HepG2 (cell line): ENCODE data around the gene SYMPK. TPM values are rescaled to one million over a fixed set of nuclear protein-coding genes. Genes with fewer than 3 reads are reported as not detected.

Experiments
- ATAC-seq: fragments of 200-7000 bp; cut with Tn5 transposase; 3 replicates; pipeline ENCODE4 v1.9.1; 2020; ENCODE audit warnings: mild to moderate bottlenecking, moderate library complexity
- BruUV-seq: library from RNA; stranded (reverse); fragments of 400-500 nt; replicated peaks from 2 replicates; lab custom pipeline; 2021; lab: Mats Ljungman, UMichigan
- CTCF ChIA-PET: fragments of 300-600 bp; formaldehyde crosslinking; extraction: SDS; loops from one replicate; lab custom pipeline; 2021; ENCODE audit warnings: low total read pairs, inconsistent platforms, low intra/inter-chr PET ratio; lab: Yijun Ruan, JAX
- POLR2A ChIA-PET: fragments of 350-600 bp; sonication (Branson Sonifier 250); formaldehyde crosslinking; loops from one replicate; lab custom pipeline; 2020; ENCODE audit warnings: antibody characterized with exemption, inconsistent platforms; lab: Yijun Ruan, JAX
- DNase-seq: peaks from one replicate; pipeline ENCODE4 v3.0.0-alpha.2; 2015; ENCODE audit warnings: low spot score
- FAIRE-seq: peaks from 3 replicates; lab custom pipeline; 2011; peaks lifted over from hg19 to GRCh38; lab: Jason Lieb, UNC
- H2AFZ ChIP-seq: one replicate; pipeline ENCODE4 v1.6.1; 2011; ENCODE audit warnings: low read length, inconsistent platforms
- H3K27ac ChIP-seq: fragments of 300-600 bp; 3 replicates; pipeline ENCODE4 v1.8.0; 2011; ENCODE audit warnings: mixed run types, mild to moderate bottlenecking, mixed read lengths, low read length, inconsistent platforms; ENCODE audit not compliant: insufficient read depth; ENCODE audit errors: extremely low read length
- H3K27me3 ChIP-seq, 2 experiments: fragments of 200-600 bp in 1 of 2; 2 replicates in 1 of 2; 3 replicates in 1 of 2; pipeline versions ENCODE4 v1.6.0 to v1.8.0; 2011; ENCODE audit warnings: low read length in 2 of 2, mild to moderate bottlenecking in 2 of 2, moderate library complexity in 2 of 2, inconsistent platforms in 1 of 2; ENCODE audit not compliant: insufficient read depth in 2 of 2, control insufficient read depth in 1 of 2
- H3K36me3 ChIP-seq, 2 experiments: fragments of 200-600 bp in 1 of 2; replicated peaks in 1 of 2; 2 replicates in 1 of 2; 3 replicates in 1 of 2; pipeline versions ENCODE4 v1.5.1 to v1.8.0; 2011; ENCODE audit warnings: low read length in 2 of 2, inconsistent platforms in 1 of 2; ENCODE audit not compliant: insufficient read depth in 2 of 2, control insufficient read depth in 1 of 2
- H3K4me1 ChIP-seq: 2 replicates; pipeline ENCODE4 v1.5.1; 2012; ENCODE audit warnings: low read length, inconsistent platforms; ENCODE audit not compliant: insufficient read depth
- H3K4me2 ChIP-seq: 2 replicates; pipeline ENCODE4 v1.6.0; 2011; ENCODE audit warnings: low read depth, low read length, inconsistent platforms
- H3K4me3 ChIP-seq, 3 experiments: fragments of 200-600 bp in 1 of 3; sonication (generic), shearing (Covaris generic) in 1 of 3; replicated peaks in 1 of 3; 2 replicates each; pipeline ENCODE4 v1.5.1; 2011 to 2016; ENCODE audit warnings: low read length in 3 of 3, inconsistent platforms in 2 of 3, low read depth in 2 of 3, mild to moderate bottlenecking in 2 of 3, control low read depth in 1 of 3, mixed read lengths in 1 of 3; ENCODE audit not compliant: insufficient read depth in 1 of 3
- H3K79me2 ChIP-seq: one replicate; pipeline ENCODE4 v1.6.1; 2011; ENCODE audit warnings: low read length, inconsistent platforms; ENCODE audit not compliant: insufficient read depth
- H3K9ac ChIP-seq: 2 replicates; pipeline ENCODE4 v1.6.0; 2011; ENCODE audit warnings: mild to moderate bottlenecking, low read depth, low read length, inconsistent platforms; ENCODE audit not compliant: insufficient read depth
- H3K9me3 ChIP-seq: 2 replicates; pipeline ENCODE4 v1.5.1; 2012; ENCODE audit warnings: mild to moderate bottlenecking, low read length
- H4K20me1 ChIP-seq: 2 replicates; pipeline ENCODE4 v1.6.0; 2011; ENCODE audit warnings: inconsistent platforms, mild to moderate bottlenecking, low read length, moderate library complexity; ENCODE audit not compliant: insufficient read depth
- CBX5 ChIP-seq: sonication (generic); formaldehyde crosslinking; IDR thresholded peaks from 2 replicates; pipeline ENCODE4 v1.4.0; 2020; ENCODE audit warnings: missing genetic modification reagents, borderline replicate concordance
- EEA1 ChIP-seq: sonication (generic); formaldehyde crosslinking; IDR thresholded peaks from 2 replicates; pipeline ENCODE4 v1.5.1; 2020; ENCODE audit warnings: mild to moderate bottlenecking, missing genetic modification reagents, borderline replicate concordance
- FOXA3 ChIP-seq: IDR thresholded peaks from 2 replicates; pipeline ENCODE4 v1.6.1; 2016; ENCODE audit warnings: missing genetic modification reagents, missing compliant biosample characterization
- ZNF296 ChIP-seq: sonication (generic); formaldehyde crosslinking; conservative IDR thresholded peaks from 2 replicates; pipeline ENCODE4 v1.5.0; 2020; ENCODE audit warnings: mild to moderate bottlenecking, missing genetic modification reagents
- ZNF468 ChIP-seq: sonication (generic); formaldehyde crosslinking; IDR thresholded peaks from 2 replicates; pipeline ENCODE4 v1.8.0; 2022; ENCODE audit warnings: mild to moderate bottlenecking, moderate library complexity, missing genetic modification reagents
- ZNF546 ChIP-seq: sonication (generic); formaldehyde crosslinking; conservative IDR thresholded peaks from 2 replicates; pipeline ENCODE4 v1.8.1; 2023; ENCODE audit warnings: mild to moderate bottlenecking, missing genetic modification reagents
- ZNF547 ChIP-seq: sonication (generic); formaldehyde crosslinking; IDR thresholded peaks from 2 replicates; pipeline ENCODE4 v1.5.1; 2020; ENCODE audit warnings: mild to moderate bottlenecking, missing genetic modification reagents
- ZNF562 ChIP-seq: sonication (generic); formaldehyde crosslinking; IDR thresholded peaks from 2 replicates; pipeline ENCODE4 v1.8.0; 2022; ENCODE audit warnings: missing genetic modification reagents, borderline replicate concordance
- WGBS: methylation state at CpG from one replicate; pipeline ENCODE4 v1.1.6; 2017; ENCODE audit warnings: low lambda C conversion rate; 5-methylcytosine and 5-hydroxymethylcytosine counted together
- in situ Hi-C: cut with HindIII; loops from 2 replicates; pipeline ENCODE4 v1.10.0; 2017; ENCODE audit warnings: low pct_unique_long_range_greater_than_20kb; ENCODE audit not compliant: extremely low pct_ligation_motif_present
- intact Hi-C: fragments of 100-400 bp; cut with micrococcal nuclease; formaldehyde crosslinking; loops from one replicate; pipeline ENCODE4 v1.10.0; 2022; ENCODE audit not compliant: unreplicated experiment
- polyA plus RNA-seq, 8 experiments: library from polyadenylated mRNA; depleted of rRNA in 3 of 8; stranded (reverse) in 7 of 8; unstranded in 1 of 8; fragments of >200 nt; fragmentation: Illumina TruSeq in 4 of 8; extraction: Trizol in 4 of 8; gene quantifications; 2 replicates each; pipeline versions ENCODE4 v1.2.1 to v1.2.3, GENCODE V29; 2011 to 2016; ENCODE audit warnings: low read depth in 4 of 8, missing spikeins in 1 of 8, mixed read lengths in 1 of 8; ENCODE audit not compliant: insufficient read depth in 1 of 8
- total RNA-seq, 5 experiments: library from RNA; depleted of rRNA; stranded (reverse); fragments of >200 nt; fragmentation: Illumina TruSeq; extraction: Trizol; gene quantifications; 2 replicates each; pipeline ENCODE4 v1.2.3, GENCODE V29; 2016; ENCODE audit warnings: low read depth in 1 of 5
- TF ChIP-seq, protein P1 (sequence below): sonication (generic); formaldehyde crosslinking; IDR thresholded peaks from 2 replicates; pipeline ENCODE4 v1.9.0; 2021; ENCODE audit warnings: missing genetic modification reagents, borderline replicate concordance
- TF ChIP-seq, protein P2 (sequence below): sonication (generic); formaldehyde crosslinking; IDR thresholded peaks from 2 replicates; pipeline ENCODE4 v1.4.0; 2020; ENCODE audit warnings: low read depth, missing genetic modification reagents
- TF ChIP-seq, protein P3 (sequence below): sonication (generic); formaldehyde crosslinking; IDR thresholded peaks from 2 replicates; pipeline ENCODE4 v1.5.0; 2020; ENCODE audit warnings: mild to moderate bottlenecking, missing genetic modification reagents, borderline replicate concordance

Gene SYMPK
- total and polyA plus RNA-seq, 2 of the 13 experiments (the other 11 are each of a cell fraction or from before 2014, with no cell fraction given), result 21.9 to 55.7 TPM

DNA sequence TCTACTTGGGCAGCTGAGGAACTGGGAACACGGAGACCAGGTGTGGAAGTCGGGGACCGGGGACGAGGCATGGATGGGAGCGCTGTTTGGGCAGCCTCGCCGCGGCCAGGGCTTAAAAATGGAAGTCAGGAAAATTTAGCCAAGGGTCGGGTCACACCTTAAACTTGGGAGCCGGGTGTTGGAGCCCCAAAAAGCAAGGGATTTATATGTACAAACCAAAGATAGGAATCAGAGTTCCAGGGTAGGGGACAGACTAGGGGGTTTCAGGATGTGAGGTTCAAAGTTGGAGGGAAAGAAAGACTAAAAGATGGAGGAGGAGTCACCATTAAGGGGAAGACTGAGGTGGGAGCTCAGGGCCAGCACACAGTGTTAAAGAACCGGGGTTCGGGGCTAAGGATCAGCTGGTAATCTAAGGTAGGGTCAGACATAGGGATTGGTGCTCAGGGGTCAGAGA lies 1.7 kb upstream of the SYMPK start (continued):
- TF ChIP-seq ZNF546 (CRISPR knock-in tag) (peak; percentile 68; the same call in 1 of the 2 replicates), ZNF547 (no peak)

DNA sequence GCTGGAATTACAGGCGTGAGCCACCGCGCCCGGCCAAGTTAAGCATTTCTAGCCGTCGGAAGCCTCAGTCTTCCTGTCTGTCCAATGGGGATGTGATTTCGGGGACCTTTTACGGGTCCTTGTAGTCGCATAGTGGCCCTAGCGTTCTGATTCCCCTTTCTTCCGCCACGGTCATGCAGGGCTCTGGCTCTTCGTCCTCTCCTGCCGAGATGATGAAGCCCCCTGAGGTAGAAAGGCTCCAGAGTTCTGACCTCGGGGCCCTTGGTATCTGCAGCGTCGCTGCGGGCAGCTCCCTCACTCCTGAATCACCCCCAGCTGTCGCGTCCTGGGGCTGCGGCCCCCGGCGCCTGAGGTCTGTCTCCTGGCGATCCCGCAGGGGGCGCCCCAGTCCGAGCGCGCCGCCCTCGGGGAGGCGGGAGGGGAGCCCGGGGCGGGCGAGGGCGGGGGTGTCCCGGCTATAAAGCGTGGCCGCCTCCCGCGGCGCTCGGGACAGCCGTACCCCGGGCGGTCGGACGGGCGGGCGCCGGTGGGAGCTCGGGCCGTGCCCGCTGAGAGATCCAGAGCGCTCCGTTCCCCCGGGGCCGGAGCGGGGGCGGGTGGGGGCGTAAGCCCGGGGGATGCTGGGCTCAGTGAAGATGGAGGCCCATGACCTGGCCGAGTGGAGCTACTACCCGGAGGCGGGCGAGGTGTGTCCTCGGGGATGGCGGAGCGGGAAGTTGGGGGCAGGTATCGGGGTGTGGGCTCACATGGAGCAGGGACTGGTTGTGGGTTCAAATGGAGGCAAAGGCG lies 1.1 kb upstream of the SYMPK start, which contains the start of gene FOXA3:
Gene FOXA3 (plus strand): TSS at position 487 of the 789 bp plus-strand sequence. CDS start 131 bp downstream, at position 618.
- in situ Hi-C loops, result no loop called here
- no peaks in the 10 kb centered on the region; a peak in 1 of 5 replicates for H3K27me3 ChIP-seq
- H2AFZ ChIP-seq, result no peak within 1 kb of the TSS
- POLR2A ChIA-PET, result interaction anchor here (0.6 to 13.2 kb wide), 18 partner anchors 9 to 1301 kb away, joined by 3 to 388 read pairs (median 6); partner anchors contain the start of genes CCDC61, DMWD, IRF2BP1 and MYPOP
- peak within 1 kb of the TSS; percentile 57 for H3K27ac ChIP-seq
- 0 out of 2 replicates have a peak, but pooled peaks cover 14% of the 10 kb centered on the region for H4K20me1 ChIP-seq
- H3K9me3 ChIP-seq, result no peaks in the 10 kb centered on the region
- H3K36me3 ChIP-seq, result peaks cover 1 to 7% of the 10 kb centered on the region in 2 experiments; a peak in 3 of 5 replicates
- DNase-seq, result peak; percentile 64
- ATAC-seq, result peak; percentile 80
- 3% methylated on average over 14 of the region's 71 CpGs for WGBS
- peaks cover 51% of the 10 kb centered on the region for H3K4me1 ChIP-seq
- no TSS peak for BruUV-seq
- H3K9ac ChIP-seq, result peak within 1 kb of the TSS; percentile 80
- intact Hi-C loops, result loop anchor here (1.0 kb wide), 3 partner anchors 10 to 47 kb away; no protein-coding TSS in a partner anchor
- H3K4me2 ChIP-seq, result peak within 1 kb of the TSS; percentile 84
- peaks cover 66% of the 10 kb centered on the region for H3K79me2 ChIP-seq
- CTCF ChIA-PET, result interaction anchor here (1.1 to 5.8 kb wide), 2 partner anchors 20 to 47 kb away, joined by 4 to 263 read pairs; partner anchors contain the start of gene IRF2BP1
- FAIRE-seq, result no peak
- peak within 1 kb of the TSS; percentile 90 to 97 (median 92) for H3K4me3 ChIP-seq
- TF ChIP-seq ZNF296 (CRISPR knock-in tag), result no peak
- no peak for TF ChIP-seq ZNF468 (CRISPR knock-in tag)
- TF ChIP-seq FOXA3 (CRISPR knock-in tag), result peak; percentile 30; the same call in 1 of the 2 replicates
- TF ChIP-seq, protein P1, sequence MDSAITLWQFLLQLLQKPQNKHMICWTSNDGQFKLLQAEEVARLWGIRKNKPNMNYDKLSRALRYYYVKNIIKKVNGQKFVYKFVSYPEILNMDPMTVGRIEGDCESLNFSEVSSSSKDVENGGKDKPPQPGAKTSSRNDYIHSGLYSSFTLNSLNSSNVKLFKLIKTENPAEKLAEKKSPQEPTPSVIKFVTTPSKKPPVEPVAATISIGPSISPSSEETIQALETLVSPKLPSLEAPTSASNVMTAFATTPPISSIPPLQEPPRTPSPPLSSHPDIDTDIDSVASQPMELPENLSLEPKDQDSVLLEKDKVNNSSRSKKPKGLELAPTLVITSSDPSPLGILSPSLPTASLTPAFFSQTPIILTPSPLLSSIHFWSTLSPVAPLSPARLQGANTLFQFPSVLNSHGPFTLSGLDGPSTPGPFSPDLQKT (CRISPR knock-in tag), result no peak
- TF ChIP-seq, protein P2, sequence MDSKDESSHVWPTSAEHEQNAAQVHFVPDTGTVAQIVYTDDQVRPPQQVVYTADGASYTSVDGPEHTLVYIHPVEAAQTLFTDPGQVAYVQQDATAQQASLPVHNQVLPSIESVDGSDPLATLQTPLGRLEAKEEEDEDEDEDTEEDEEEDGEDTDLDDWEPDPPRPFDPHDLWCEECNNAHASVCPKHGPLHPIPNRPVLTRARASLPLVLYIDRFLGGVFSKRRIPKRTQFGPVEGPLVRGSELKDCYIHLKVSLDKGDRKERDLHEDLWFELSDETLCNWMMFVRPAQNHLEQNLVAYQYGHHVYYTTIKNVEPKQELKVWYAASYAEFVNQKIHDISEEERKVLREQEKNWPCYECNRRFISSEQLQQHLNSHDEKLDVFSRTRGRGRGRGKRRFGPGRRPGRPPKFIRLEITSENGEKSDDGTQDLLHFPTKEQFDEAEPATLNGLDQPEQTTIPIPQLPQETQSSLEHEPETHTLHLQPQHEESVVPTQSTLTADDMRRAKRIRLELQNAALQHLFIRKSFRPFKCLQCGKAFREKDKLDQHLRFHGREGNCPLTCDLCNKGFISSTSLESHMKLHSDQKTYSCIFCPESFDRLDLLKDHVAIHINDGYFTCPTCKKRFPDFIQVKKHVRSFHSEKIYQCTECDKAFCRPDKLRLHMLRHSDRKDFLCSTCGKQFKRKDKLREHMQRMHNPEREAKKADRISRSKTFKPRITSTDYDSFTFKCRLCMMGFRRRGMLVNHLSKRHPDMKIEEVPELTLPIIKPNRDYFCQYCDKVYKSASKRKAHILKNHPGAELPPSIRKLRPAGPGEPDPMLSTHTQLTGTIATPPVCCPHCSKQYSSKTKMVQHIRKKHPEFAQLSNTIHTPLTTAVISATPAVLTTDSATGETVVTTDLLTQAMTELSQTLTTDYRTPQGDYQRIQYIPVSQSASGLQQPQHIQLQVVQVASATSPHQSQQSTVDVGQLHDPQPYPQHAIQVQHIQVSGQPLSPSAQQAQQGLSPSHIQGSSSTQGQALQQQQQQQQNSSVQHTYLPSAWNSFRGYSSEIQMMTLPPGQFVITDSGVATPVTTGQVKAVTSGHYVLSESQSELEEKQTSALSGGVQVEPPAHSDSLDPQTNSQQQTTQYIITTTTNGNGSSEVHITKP (CRISPR knock-in tag), result no peak
- TF ChIP-seq EEA1, result no peak
- no peak for TF ChIP-seq CBX5
- TF ChIP-seq ZNF562 (CRISPR knock-in tag), result no peak
- TF ChIP-seq, protein P3, sequence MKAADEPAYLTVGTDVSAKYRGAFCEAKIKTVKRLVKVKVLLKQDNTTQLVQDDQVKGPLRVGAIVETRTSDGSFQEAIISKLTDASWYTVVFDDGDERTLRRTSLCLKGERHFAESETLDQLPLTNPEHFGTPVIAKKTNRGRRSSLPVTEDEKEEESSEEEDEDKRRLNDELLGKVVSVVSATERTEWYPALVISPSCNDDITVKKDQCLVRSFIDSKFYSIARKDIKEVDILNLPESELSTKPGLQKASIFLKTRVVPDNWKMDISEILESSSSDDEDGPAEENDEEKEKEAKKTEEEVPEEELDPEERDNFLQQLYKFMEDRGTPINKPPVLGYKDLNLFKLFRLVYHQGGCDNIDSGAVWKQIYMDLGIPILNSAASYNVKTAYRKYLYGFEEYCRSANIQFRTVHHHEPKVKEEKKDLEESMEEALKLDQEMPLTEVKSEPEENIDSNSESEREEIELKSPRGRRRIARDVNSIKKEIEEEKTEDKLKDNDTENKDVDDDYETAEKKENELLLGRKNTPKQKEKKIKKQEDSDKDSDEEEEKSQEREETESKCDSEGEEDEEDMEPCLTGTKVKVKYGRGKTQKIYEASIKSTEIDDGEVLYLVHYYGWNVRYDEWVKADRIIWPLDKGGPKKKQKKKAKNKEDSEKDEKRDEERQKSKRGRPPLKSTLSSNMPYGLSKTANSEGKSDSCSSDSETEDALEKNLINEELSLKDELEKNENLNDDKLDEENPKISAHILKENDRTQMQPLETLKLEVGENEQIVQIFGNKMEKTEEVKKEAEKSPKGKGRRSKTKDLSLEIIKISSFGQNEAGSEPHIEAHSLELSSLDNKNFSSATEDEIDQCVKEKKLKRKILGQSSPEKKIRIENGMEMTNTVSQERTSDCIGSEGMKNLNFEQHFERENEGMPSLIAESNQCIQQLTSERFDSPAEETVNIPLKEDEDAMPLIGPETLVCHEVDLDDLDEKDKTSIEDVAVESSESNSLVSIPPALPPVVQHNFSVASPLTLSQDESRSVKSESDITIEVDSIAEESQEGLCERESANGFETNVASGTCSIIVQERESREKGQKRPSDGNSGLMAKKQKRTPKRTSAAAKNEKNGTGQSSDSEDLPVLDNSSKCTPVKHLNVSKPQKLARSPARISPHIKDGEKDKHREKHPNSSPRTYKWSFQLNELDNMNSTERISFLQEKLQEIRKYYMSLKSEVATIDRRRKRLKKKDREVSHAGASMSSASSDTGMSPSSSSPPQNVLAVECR (CRISPR knock-in tag), result peak; percentile 61
